ENCODE results near the gene CD1B. TPM values are rescaled to one million over a fixed set of nuclear protein-coding genes. Genes with fewer than 3 reads are reported as not detected.
A peak's percentile ranks its signal among the peaks of the same experiment; 100 is the strongest.

Gene CD1B
- total and polyA plus RNA-seq, 9 of the 15 experiments (the other 6 are each of a cell fraction or from before 2014, with no cell fraction given), result not detected

- H3K9me1 ChIP-seq (ENCODE audit: control insufficient read depth, insufficient read depth, low read length), result no peaks in the 10 kb centered on the region
- H3K79me2 ChIP-seq (ENCODE audit: control insufficient read depth, insufficient read depth, low read length), result no peaks in the 10 kb centered on the region
- H3K9me3 ChIP-seq (replicated peaks; ENCODE audit: control insufficient read depth, insufficient read depth, low read depth, low read length), result no peaks in the 10 kb centered on the region
- FAIRE-seq (no peak), DNase-seq (ENCODE audit: extremely low read depth in 1 of 4, low spot score in 3 of 4) (no peak), ATAC-seq (no peak)
- TF ChIP-seq ZNF316 (IDR thresholded peaks at IDR 0.05), result peak; percentile 27; the same call in 1 of the 2 replicates
- TF ChIP-seq HDAC8 (tag; IDR thresholded peaks at IDR 0.05), result no peak
- no peak overlapping the region for H3K4me2 ChIP-seq (ENCODE audit: insufficient read depth, low read length)
- no peaks in the 10 kb centered on the region for H3K36me3 ChIP-seq (ENCODE audit: control insufficient read depth, insufficient read depth, low read length)
- no peaks in the 10 kb centered on the region for H3K4me1 ChIP-seq (replicated peaks in 1 of 2; ENCODE audit: control insufficient read depth in 2 of 2, insufficient read depth in 2 of 2, low read length in 2 of 2)
- intact Hi-C loops (cut with micrococcal nuclease), result no loop called here
- H3K27me3 ChIP-seq (ENCODE audit: control insufficient read depth in 2 of 2, insufficient read depth in 2 of 2, low read length in 2 of 2), result no peaks in the 10 kb centered on the region
- ChIA-PET CTCF (ENCODE audit: low intra/inter-chr PET ratio) (no interaction called here), POLR2A (no interaction called here)
- H3K9ac ChIP-seq (ENCODE audit: insufficient read depth in 1 of 2, low read depth in 2 of 2, low read length in 2 of 2), result no peak overlapping the region
- H3K4me3 ChIP-seq, result no peak overlapping the region
- no peaks in the 10 kb centered on the region for H4K20me1 ChIP-seq (replicated peaks; ENCODE audit: control insufficient read depth, insufficient read depth, low read length)
- in situ Hi-C loops (cut with MboI), result no loop called here
- BruUV-seq (replicated peaks), result no TSS peak
- 0% methylated on average over 1 of the region's 1 CpG for WGBS (ENCODE audit: insufficient coverage, low coverage, missing lambda C conversion rate)
- H2AFZ ChIP-seq (ENCODE audit: low read depth, low read length), result no peak overlapping the region
- H3K27ac ChIP-seq (ENCODE audit: extremely low read depth, low read depth, low read length), result no peak overlapping the region
Observed at GRCh38 chr1:158357441-158357840, 26.1 kb upstream of the CD1B start.

- TF ChIP-seq TAF1 (IDR thresholded peaks at IDR 0.05; ENCODE audit: control insufficient read depth, extremely low read depth, insufficient read depth, low read length, severe bottlenecking), result no peak
- no peak for TF ChIP-seq YY1 (IDR thresholded peaks at IDR 0.05; ENCODE audit: borderline replicate concordance in 1 of 3, control insufficient read depth in 1 of 3, extremely low read depth in 1 of 3, insufficient read depth in 3 of 3, insufficient read length in 1 of 3, insufficient replicate concordance in 2 of 3, low read depth in 1 of 3, low read length in 2 of 3)
- TF ChIP-seq XRCC3 (IDR thresholded peaks at IDR 0.05), result no peak
- no peak for TF ChIP-seq BRCA1 (IDR thresholded peaks at IDR 0.05)
- no peak for TF ChIP-seq BRCA1 (CRISPR knock-in tag; IDR thresholded peaks at IDR 0.05)
- no peak for TF ChIP-seq RBM25 (IDR thresholded peaks at IDR 0.05; ENCODE audit: low read depth, low read length, severe bottlenecking)
- TF ChIP-seq RBM39 (optimal IDR thresholded peaks at IDR 0.05; ENCODE audit: low read depth, low read length), result no peak
- TF ChIP-seq MXI1 (IDR thresholded peaks at IDR 0.05; ENCODE audit: low read depth, low read length), result no peak
- no peak for TF ChIP-seq TRIM24 (IDR thresholded peaks at IDR 0.05)
- TF ChIP-seq C11orf30 (IDR thresholded peaks at IDR 0.05; ENCODE audit: low read depth), result no peak
- no peak for TF ChIP-seq ILK (tag; IDR thresholded peaks at IDR 0.05; ENCODE audit: borderline replicate concordance, low read depth)
- H3K27me3 ChIP-seq (ENCODE audit: control insufficient read depth in 2 of 2, insufficient read depth in 2 of 2, low read length in 2 of 2), result no peaks in the 10 kb centered on the region
- H3K4me1 ChIP-seq (replicated peaks in 1 of 2; ENCODE audit: control insufficient read depth in 2 of 2, insufficient read depth in 2 of 2, low read length in 2 of 2), result no peaks in the 10 kb centered on the region
- FAIRE-seq (no peak), ATAC-seq (no peak), DNase-seq (ENCODE audit: extremely low read depth in 1 of 4, low spot score in 3 of 4) (no peak)
- no peak overlapping the region for H3K9ac ChIP-seq (ENCODE audit: insufficient read depth in 1 of 2, low read depth in 2 of 2, low read length in 2 of 2)
- no peaks in the 10 kb centered on the region for H3K9me1 ChIP-seq (ENCODE audit: control insufficient read depth, insufficient read depth, low read length)
- H3K79me2 ChIP-seq (ENCODE audit: control insufficient read depth, insufficient read depth, low read length), result no peaks in the 10 kb centered on the region
- WGBS (ENCODE audit: insufficient coverage, low coverage, missing lambda C conversion rate), result 0% methylated on average over 3 of the region's 3 CpGs
- no peak overlapping the region for H2AFZ ChIP-seq (ENCODE audit: low read depth, low read length)
- ChIA-PET POLR2A (no interaction called here), CTCF (ENCODE audit: low intra/inter-chr PET ratio) (no interaction called here)
- H3K36me3 ChIP-seq (ENCODE audit: control insufficient read depth, insufficient read depth, low read length), result no peaks in the 10 kb centered on the region
- intact Hi-C loops (cut with micrococcal nuclease) (no loop called here), in situ Hi-C loops (cut with MboI) (no loop called here)
- H3K9me3 ChIP-seq (replicated peaks; ENCODE audit: control insufficient read depth, insufficient read depth, low read depth, low read length), result no peaks in the 10 kb centered on the region
- BruUV-seq (replicated peaks), result no TSS peak
- H4K20me1 ChIP-seq (replicated peaks; ENCODE audit: control insufficient read depth, insufficient read depth, low read length), result no peaks in the 10 kb centered on the region
- H3K4me3 ChIP-seq, result no peak overlapping the region
- no peak overlapping the region for H3K4me2 ChIP-seq (ENCODE audit: insufficient read depth, low read length)
- no peak overlapping the region for H3K27ac ChIP-seq (ENCODE audit: extremely low read depth, low read depth, low read length)
Observed at GRCh38 chr1:158356616-158357015, 25.3 kb upstream of the CD1B start.

Data from K562 (cell line).